HFF-Myc (cell line): ENCODE data around the gene CCNY.

Source experiments
- DNase-seq: peaks from one replicate; pipeline ENCODE4 v3.0.0-alpha.2; 2011; ENCODE audit warnings: low read depth; ENCODE audit errors: extremely low read depth
- H3K4me3 ChIP-seq: replicated peaks from 2 replicates; pipeline ENCODE4 v1.5.1; 2011; ENCODE audit warnings: low read depth, mild to moderate bottlenecking, control low read depth, low read length
- TF ChIP-seq, protein P1 (sequence below): IDR thresholded peaks from 2 replicates; pipeline ENCODE4 v1.5.1; 2012; ENCODE audit warnings: mild to moderate bottlenecking, low read depth, low read length, control low read depth; ENCODE audit errors: missing control alignments

CCNY gene

GRCh38 chr10:35588836-35589235 lies 252.5 kb downstream of the CCNY start:
- no peak overlapping the region for H3K4me3 ChIP-seq
- no peak for DNase-seq
- TF ChIP-seq, protein P1, sequence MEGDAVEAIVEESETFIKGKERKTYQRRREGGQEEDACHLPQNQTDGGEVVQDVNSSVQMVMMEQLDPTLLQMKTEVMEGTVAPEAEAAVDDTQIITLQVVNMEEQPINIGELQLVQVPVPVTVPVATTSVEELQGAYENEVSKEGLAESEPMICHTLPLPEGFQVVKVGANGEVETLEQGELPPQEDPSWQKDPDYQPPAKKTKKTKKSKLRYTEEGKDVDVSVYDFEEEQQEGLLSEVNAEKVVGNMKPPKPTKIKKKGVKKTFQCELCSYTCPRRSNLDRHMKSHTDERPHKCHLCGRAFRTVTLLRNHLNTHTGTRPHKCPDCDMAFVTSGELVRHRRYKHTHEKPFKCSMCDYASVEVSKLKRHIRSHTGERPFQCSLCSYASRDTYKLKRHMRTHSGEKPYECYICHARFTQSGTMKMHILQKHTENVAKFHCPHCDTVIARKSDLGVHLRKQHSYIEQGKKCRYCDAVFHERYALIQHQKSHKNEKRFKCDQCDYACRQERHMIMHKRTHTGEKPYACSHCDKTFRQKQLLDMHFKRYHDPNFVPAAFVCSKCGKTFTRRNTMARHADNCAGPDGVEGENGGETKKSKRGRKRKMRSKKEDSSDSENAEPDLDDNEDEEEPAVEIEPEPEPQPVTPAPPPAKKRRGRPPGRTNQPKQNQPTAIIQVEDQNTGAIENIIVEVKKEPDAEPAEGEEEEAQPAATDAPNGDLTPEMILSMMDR = no peak

DNA sequence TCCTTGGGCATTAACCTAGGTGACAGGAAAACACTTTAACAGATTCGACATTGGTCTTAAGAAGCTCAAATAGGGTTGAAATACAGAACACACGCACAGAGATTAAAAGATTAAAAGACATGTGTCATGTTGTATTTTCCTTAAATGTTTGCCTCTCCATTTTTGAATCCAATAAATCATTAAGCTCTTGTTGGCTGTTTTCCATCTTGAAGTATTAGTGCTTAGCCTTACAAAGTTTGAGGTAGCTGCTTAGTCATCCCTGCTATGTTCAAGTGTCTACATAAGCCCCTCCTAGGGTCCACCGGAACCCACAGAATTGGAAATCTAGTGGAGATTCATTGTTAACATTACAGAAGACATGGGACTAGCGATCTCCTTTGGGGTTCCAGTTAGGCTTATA lies 256.1 kb downstream of the CCNY start:
- TF ChIP-seq, protein P1 = no peak
- no peak overlapping the region for H3K4me3 ChIP-seq
- DNase-seq = no peak

GRCh38 chr10:35594115-35595079 lies 258.1 kb downstream of the CCNY start:
- TF ChIP-seq, protein P1 = no peak
- no peak overlapping the region for H3K4me3 ChIP-seq
- no peak for DNase-seq

GRCh38 chr10:35595106-35595505 lies 258.8 kb downstream of the CCNY start:
- TF ChIP-seq, protein P1 = no peak
- no peak for DNase-seq
- no peak overlapping the region for H3K4me3 ChIP-seq

- no peak overlapping the region for H3K4me3 ChIP-seq
- no peak for DNase-seq
- TF ChIP-seq, protein P1 = peak; percentile 42
These were observed 262.1 kb downstream of the CCNY start for GRCh38 chr10:35598379-35598778.

- TF ChIP-seq, protein P1 = peak; percentile 38
- no peak overlapping the region for H3K4me3 ChIP-seq
- no peak for DNase-seq
These were observed 263.9 kb downstream of the CCNY start for GRCh38 chr10:35600193-35600592.
